Liver (tissue), 3 donors: Measurements from ENCODE around the gene UGT1A8.

Experiments
- EGR1 ChIP-seq, 2 donors: IDR thresholded peaks; 2 replicates each; pipeline ENCODE4 v1.6.1; 2016 to 2018; ENCODE audit warnings: antibody characterized with exemption in 2 of 2, low read depth in 2 of 2
- FOXA1 ChIP-seq: IDR thresholded peaks from 2 replicates; pipeline ENCODE4 v1.6.1; 2016; ENCODE audit warnings: antibody characterized with exemption
- HNF4A ChIP-seq, 2 donors: conservative IDR thresholded peaks; 2 replicates each; pipeline ENCODE4 v1.6.1; 2016; ENCODE audit warnings: antibody characterized with exemption in 2 of 2, mild to moderate bottlenecking in 2 of 2
- RAD21 ChIP-seq, 2 donors: IDR thresholded peaks; 2 replicates each; pipeline ENCODE4 v1.6.1; 2016; ENCODE audit warnings: antibody characterized with exemption in 2 of 2, mild to moderate bottlenecking in 2 of 2
- SP1 ChIP-seq: IDR thresholded peaks from 2 replicates; pipeline ENCODE4 v1.6.1; 2018; ENCODE audit warnings: antibody characterized with exemption, mild to moderate bottlenecking
- TAF1 ChIP-seq: conservative IDR thresholded peaks from 2 replicates; pipeline ENCODE4 v1.6.1; 2016; ENCODE audit warnings: antibody characterized with exemption, mild to moderate bottlenecking
- TF ChIP-seq, protein P1 (sequence below): fragments of 150-350 bp; IDR thresholded peaks from 2 replicates; pipeline ENCODE4 v1.5.1; 2017; ENCODE audit warnings: improper control_type of control experiment, low read depth, low read length; ENCODE audit not compliant: missing input control
- TF ChIP-seq, protein P2 (sequence below): IDR thresholded peaks from 2 replicates; pipeline ENCODE4 v1.6.1; 2016; ENCODE audit warnings: antibody characterized with exemption, mild to moderate bottlenecking
- TF ChIP-seq, protein P3 (sequence below): IDR thresholded peaks from 2 replicates; pipeline ENCODE4 v1.6.1; 2016; ENCODE audit warnings: antibody characterized with exemption
- TF ChIP-seq, protein P4 (sequence below): IDR thresholded peaks from 2 replicates; pipeline ENCODE4 v1.6.1; 2016; ENCODE audit warnings: antibody characterized with exemption
- donor health status: healthy.
- donor health status: healthy.

DNA sequence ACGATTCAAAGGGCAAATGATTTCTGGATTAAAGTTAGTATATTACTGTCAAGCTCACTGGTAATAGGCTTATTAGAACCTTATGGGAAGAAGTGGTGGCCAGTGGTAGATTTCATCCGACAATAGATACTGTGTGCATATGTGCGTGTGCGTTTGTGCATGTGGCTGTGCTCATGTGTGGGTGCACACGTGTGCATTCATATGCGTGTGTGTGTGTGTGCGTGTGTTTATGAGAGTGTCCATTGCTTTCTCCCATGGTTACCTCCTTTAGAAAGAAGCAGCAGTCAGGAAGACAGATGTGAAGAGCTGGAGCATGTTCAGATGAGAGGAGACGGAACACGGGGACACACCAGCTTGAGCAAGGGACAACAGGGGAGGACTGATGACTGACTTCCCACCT is 151.8 kb downstream of the UGT1A8 start:
- TF ChIP-seq, protein P1, sequence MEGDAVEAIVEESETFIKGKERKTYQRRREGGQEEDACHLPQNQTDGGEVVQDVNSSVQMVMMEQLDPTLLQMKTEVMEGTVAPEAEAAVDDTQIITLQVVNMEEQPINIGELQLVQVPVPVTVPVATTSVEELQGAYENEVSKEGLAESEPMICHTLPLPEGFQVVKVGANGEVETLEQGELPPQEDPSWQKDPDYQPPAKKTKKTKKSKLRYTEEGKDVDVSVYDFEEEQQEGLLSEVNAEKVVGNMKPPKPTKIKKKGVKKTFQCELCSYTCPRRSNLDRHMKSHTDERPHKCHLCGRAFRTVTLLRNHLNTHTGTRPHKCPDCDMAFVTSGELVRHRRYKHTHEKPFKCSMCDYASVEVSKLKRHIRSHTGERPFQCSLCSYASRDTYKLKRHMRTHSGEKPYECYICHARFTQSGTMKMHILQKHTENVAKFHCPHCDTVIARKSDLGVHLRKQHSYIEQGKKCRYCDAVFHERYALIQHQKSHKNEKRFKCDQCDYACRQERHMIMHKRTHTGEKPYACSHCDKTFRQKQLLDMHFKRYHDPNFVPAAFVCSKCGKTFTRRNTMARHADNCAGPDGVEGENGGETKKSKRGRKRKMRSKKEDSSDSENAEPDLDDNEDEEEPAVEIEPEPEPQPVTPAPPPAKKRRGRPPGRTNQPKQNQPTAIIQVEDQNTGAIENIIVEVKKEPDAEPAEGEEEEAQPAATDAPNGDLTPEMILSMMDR: no peak
- TF ChIP-seq, protein P2, sequence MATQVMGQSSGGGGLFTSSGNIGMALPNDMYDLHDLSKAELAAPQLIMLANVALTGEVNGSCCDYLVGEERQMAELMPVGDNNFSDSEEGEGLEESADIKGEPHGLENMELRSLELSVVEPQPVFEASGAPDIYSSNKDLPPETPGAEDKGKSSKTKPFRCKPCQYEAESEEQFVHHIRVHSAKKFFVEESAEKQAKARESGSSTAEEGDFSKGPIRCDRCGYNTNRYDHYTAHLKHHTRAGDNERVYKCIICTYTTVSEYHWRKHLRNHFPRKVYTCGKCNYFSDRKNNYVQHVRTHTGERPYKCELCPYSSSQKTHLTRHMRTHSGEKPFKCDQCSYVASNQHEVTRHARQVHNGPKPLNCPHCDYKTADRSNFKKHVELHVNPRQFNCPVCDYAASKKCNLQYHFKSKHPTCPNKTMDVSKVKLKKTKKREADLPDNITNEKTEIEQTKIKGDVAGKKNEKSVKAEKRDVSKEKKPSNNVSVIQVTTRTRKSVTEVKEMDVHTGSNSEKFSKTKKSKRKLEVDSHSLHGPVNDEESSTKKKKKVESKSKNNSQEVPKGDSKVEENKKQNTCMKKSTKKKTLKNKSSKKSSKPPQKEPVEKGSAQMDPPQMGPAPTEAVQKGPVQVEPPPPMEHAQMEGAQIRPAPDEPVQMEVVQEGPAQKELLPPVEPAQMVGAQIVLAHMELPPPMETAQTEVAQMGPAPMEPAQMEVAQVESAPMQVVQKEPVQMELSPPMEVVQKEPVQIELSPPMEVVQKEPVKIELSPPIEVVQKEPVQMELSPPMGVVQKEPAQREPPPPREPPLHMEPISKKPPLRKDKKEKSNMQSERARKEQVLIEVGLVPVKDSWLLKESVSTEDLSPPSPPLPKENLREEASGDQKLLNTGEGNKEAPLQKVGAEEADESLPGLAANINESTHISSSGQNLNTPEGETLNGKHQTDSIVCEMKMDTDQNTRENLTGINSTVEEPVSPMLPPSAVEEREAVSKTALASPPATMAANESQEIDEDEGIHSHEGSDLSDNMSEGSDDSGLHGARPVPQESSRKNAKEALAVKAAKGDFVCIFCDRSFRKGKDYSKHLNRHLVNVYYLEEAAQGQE: no peak
- TF ChIP-seq, protein P3, sequence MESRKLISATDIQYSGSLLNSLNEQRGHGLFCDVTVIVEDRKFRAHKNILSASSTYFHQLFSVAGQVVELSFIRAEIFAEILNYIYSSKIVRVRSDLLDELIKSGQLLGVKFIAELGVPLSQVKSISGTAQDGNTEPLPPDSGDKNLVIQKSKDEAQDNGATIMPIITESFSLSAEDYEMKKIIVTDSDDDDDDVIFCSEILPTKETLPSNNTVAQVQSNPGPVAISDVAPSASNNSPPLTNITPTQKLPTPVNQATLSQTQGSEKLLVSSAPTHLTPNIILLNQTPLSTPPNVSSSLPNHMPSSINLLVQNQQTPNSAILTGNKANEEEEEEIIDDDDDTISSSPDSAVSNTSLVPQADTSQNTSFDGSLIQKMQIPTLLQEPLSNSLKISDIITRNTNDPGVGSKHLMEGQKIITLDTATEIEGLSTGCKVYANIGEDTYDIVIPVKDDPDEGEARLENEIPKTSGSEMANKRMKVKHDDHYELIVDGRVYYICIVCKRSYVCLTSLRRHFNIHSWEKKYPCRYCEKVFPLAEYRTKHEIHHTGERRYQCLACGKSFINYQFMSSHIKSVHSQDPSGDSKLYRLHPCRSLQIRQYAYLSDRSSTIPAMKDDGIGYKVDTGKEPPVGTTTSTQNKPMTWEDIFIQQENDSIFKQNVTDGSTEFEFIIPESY: no peak
- TF ChIP-seq TAF1 (no peak), FOXA1 (no peak), RAD21 (IDR thresholded peaks at IDR 0.05) (no peak), HNF4A (conservative IDR thresholded peaks at IDR 0.05) (no peak), SP1 (no peak), EGR1 (IDR thresholded peaks at IDR 0.05; ENCODE audit: low read depth in 2 of 2) (no peak)
- TF ChIP-seq, protein P4, sequence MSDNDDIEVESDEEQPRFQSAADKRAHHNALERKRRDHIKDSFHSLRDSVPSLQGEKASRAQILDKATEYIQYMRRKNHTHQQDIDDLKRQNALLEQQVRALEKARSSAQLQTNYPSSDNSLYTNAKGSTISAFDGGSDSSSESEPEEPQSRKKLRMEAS: no peak
